ENCODE measurements around the gene DELE1. TPM values are rescaled to one million over a fixed set of nuclear protein-coding genes. Genes with fewer than 3 reads are reported as not detected.

DELE1 gene
- total RNA-seq, 1 experiment from 2014 or later: 88.1 TPM

GRCh38 chr5:141960449-141961323 is 37.0 kb downstream of the DELE1 start:
- Mint-ChIP-seq H3K36me3 (ENCODE audit: insufficient read depth, unreplicated experiment) (no peaks in the 10 kb centered on the region), H3K4me3 (ENCODE audit: unreplicated experiment) (no peak overlapping the region), H3K9me3 (ENCODE audit: unreplicated experiment) (no peaks in the 10 kb centered on the region), H3K4me1 (ENCODE audit: insufficient read depth, unreplicated experiment) (peaks cover 19% of the 10 kb centered on the region), H3K27me3 (ENCODE audit: insufficient read depth, unreplicated experiment) (no peaks in the 10 kb centered on the region), H3K27ac (ENCODE audit: low read depth, unreplicated experiment) (peak overlapping the region; percentile 68)
- intact Hi-C loops (cut with micrococcal nuclease): loop anchor here (1.0 to 10.0 kb wide), 4 partner anchors 71 to 295 kb away; no protein-coding TSS in a partner anchor
- peak; percentile 96 for DNase-seq (ENCODE audit: unreplicated experiment)
- no TSS peak for BruUV-seq (replicated peaks)
- ChIA-PET CTCF (interaction anchor here (0.5 to 19.4 kb wide), 95 partner anchors 8 to 1733 kb away, joined by 3 to 519 read pairs (median 4); partner anchors contain the start of genes ARAP3, DELE1, FCHSD1 and HDAC3), POLR2A (interaction anchor here (0.6 to 3.2 kb wide), 24 partner anchors 8 to 389 kb away, joined by 3 to 48 read pairs (median 4); partner anchors contain the start of genes DELE1, PCDH1 and RNF14)
- TF ChIP-seq CTCF (IDR thresholded peaks at IDR 0.05; ENCODE audit: unreplicated experiment): peak; percentile 87

- Mint-ChIP-seq H3K36me3 (ENCODE audit: insufficient read depth, unreplicated experiment) (no peaks in the 10 kb centered on the region), H3K4me3 (ENCODE audit: unreplicated experiment) (no peak overlapping the region), H3K9me3 (ENCODE audit: unreplicated experiment) (no peaks in the 10 kb centered on the region), H3K4me1 (ENCODE audit: insufficient read depth, unreplicated experiment) (peaks cover 19% of the 10 kb centered on the region), H3K27ac (ENCODE audit: low read depth, unreplicated experiment) (peak overlapping the region; percentile 68), H3K27me3 (ENCODE audit: insufficient read depth, unreplicated experiment) (no peaks in the 10 kb centered on the region)
- intact Hi-C loops (cut with micrococcal nuclease): loop anchor here (10.0 kb wide), 1 partner anchor 147 kb away; no protein-coding TSS in a partner anchor
- DNase-seq (ENCODE audit: unreplicated experiment): no peak
- BruUV-seq (replicated peaks): no TSS peak
- CTCF ChIA-PET: interaction anchor here (0.6 to 19.4 kb wide), 81 partner anchors 9 to 698 kb away, joined by 3 to 519 read pairs (median 5); partner anchors contain the start of genes ARAP3, DELE1, FCHSD1 and HDAC3
- no peak for TF ChIP-seq CTCF (IDR thresholded peaks at IDR 0.05; ENCODE audit: unreplicated experiment)
- POLR2A ChIA-PET: interaction anchor here (0.6 to 3.2 kb wide), 22 partner anchors 9 to 388 kb away, joined by 3 to 48 read pairs (median 6); partner anchors contain the start of genes DELE1, PCDH1 and RNF14
Observed at GRCh38 chr5:141961466-141961865, 37.8 kb downstream of the DELE1 start.

- no peak for TF ChIP-seq CTCF (IDR thresholded peaks at IDR 0.05; ENCODE audit: unreplicated experiment)
- ChIA-PET POLR2A (interaction anchor here (0.6 to 2.0 kb wide), 3 partner anchors 40 to 272 kb away, joined by 3 to 11 read pairs (median 3); partner anchors contain the start of gene DELE1), CTCF (interaction anchor here (0.5 to 19.4 kb wide), 13 partner anchors 11 to 299 kb away, joined by 3 to 519 read pairs (median 4); partner anchors contain the start of gene PCDH1)
Observed at GRCh38 chr5:141963701-141964100, 40.0 kb downstream of the DELE1 start.

GRCh38 chr5:141965071-141965470 is 41.4 kb downstream of the DELE1 start:
- intact Hi-C loops (cut with micrococcal nuclease): loop anchor here (10.0 kb wide), 1 partner anchor 150 kb away; no protein-coding TSS in a partner anchor
- Mint-ChIP-seq H3K36me3 (ENCODE audit: insufficient read depth, unreplicated experiment) (peaks cover 6% of the 10 kb centered on the region), H3K27me3 (ENCODE audit: insufficient read depth, unreplicated experiment) (no peaks in the 10 kb centered on the region), H3K4me3 (ENCODE audit: unreplicated experiment) (no peak overlapping the region), H3K9me3 (ENCODE audit: unreplicated experiment) (no peaks in the 10 kb centered on the region), H3K4me1 (ENCODE audit: insufficient read depth, unreplicated experiment) (peaks cover 22% of the 10 kb centered on the region), H3K27ac (ENCODE audit: low read depth, unreplicated experiment) (no peak overlapping the region)
- DNase-seq (ENCODE audit: unreplicated experiment): no peak
- ChIA-PET POLR2A (interaction anchor here (2.0 kb wide), 1 partner anchor 41 kb away, joined by 11 read pairs; the partner anchor contains the start of gene DELE1), CTCF (interaction anchor here (0.6 to 19.4 kb wide), 3 partner anchors 80 to 272 kb away, joined by 4 to 519 read pairs (median 395); partner anchors contain the start of gene PCDH1)
- TF ChIP-seq CTCF (IDR thresholded peaks at IDR 0.05; ENCODE audit: unreplicated experiment): no peak
- no TSS peak for BruUV-seq (replicated peaks)

More at GRCh38 chr5:141963701-141964100, 40.0 kb downstream of the DELE1 start:
- no TSS peak for BruUV-seq (replicated peaks)
- H3K4me3 Mint-ChIP-seq (ENCODE audit: unreplicated experiment): no peak overlapping the region
- H3K27ac Mint-ChIP-seq (ENCODE audit: low read depth, unreplicated experiment): no peak overlapping the region
- peaks cover 18% of the 10 kb centered on the region for H3K4me1 Mint-ChIP-seq (ENCODE audit: insufficient read depth, unreplicated experiment)
- DNase-seq (ENCODE audit: unreplicated experiment): no peak
- intact Hi-C loops (cut with micrococcal nuclease): loop anchor here (10.0 kb wide), 1 partner anchor 149 kb away; no protein-coding TSS in a partner anchor
- H3K27me3 Mint-ChIP-seq (ENCODE audit: insufficient read depth, unreplicated experiment): no peaks in the 10 kb centered on the region
- H3K36me3 Mint-ChIP-seq (ENCODE audit: insufficient read depth, unreplicated experiment): peaks cover 1% of the 10 kb centered on the region
- H3K9me3 Mint-ChIP-seq (ENCODE audit: unreplicated experiment): no peaks in the 10 kb centered on the region
